GM18858 (cell line): ENCODE results near the gene SLC17A2.
"Not testable (repeated sequence)": the region's sequence is repeated elsewhere in the genome, so short reads cannot be mapped to it uniquely, and the experiment has no call there.

Experiments used
- ATAC-seq: cut with Tn5 transposase; IDR thresholded peaks from one replicate; pipeline ENCODE4 v1.9.1; 2021; ENCODE audit not compliant: unreplicated experiment

SLC17A2 gene

DNA sequence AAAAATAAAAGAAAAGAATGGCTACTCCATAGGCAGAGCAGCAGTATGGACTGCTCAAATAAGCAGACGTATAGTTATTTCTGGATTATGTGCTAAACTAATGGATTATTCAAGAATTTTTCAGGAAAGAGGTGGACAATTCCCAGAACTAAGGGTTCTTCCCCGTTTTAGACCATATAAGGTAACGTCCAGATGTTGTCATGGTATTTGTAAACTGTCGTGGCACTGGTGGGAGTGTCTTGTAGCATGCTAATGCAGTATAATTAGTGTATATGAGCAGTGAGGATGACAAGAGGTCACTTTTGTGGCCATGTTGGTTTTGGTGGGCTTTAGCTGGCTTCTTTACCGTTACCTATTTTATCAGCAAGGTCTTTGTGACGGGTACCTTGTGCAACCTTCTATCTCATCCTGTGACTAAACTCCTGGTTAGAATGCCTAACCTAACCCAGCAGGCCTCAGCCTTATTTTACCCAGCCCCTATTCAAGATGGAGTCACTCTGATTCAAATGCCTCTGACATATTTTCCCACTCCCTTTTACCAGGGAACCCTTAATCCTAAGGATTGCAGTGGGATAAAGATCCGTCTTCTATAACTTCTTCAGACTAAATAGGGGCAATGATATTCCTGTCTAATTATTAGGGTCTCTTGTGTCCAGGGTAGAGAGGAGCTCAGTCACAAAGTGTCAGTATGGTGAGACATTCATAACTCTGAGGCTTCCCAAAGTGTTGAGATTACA lies 21.0 kb upstream of the SLC17A2 start:
- no peak for ATAC-seq

DNA sequence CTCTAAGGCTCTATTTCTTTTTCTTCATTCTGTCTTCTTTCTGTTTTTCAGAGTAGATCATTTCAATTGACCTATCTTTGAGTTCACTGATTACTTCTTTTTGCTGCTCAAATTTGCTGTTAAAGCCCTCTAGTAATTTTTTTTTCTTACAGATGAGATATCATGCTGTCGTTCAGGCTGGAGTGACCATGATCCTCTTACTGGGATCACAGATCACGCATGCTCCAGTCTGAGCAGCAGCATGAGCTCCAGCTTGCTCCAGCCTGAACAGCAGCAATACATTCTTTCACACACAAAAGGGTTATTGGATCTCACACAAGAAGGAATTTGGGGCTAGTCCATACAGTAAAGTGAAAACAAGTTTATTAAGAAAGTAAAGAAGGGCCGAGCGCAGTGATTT lies 19.8 kb upstream of the SLC17A2 start:
- ATAC-seq, result no peak

- ATAC-seq, result no peak
These were observed 19.2 kb upstream of the SLC17A2 start for GRCh38 chr6:25949695-25950094.

DNA sequence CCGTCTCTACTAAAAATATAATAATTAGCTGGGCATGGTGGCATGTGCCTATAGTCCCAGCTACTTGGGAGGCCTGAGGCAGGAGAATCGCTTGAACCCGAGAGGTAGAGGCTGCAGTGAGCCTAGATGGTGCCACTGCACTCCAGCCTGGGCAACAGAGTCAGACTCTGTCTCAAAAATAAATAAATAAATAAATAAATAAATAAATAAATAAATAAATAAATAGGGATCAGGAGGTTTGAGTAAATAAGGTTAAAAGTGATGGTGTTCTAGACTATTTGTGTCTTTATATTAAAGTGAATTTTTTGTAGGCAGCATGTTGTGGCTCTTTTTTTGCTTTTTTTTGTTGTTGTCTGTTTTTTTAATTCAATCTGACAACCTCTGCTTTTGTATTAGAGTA lies 17.0 kb upstream of the SLC17A2 start:
- ATAC-seq, result not testable (repeated sequence)

- ATAC-seq, result no peak
These were observed 16.1 kb upstream of the SLC17A2 start for GRCh38 chr6:25946631-25947030.

GRCh38 chr6:25945738-25946137 lies 15.2 kb upstream of the SLC17A2 start:
- not testable (repeated sequence) for ATAC-seq

DNA sequence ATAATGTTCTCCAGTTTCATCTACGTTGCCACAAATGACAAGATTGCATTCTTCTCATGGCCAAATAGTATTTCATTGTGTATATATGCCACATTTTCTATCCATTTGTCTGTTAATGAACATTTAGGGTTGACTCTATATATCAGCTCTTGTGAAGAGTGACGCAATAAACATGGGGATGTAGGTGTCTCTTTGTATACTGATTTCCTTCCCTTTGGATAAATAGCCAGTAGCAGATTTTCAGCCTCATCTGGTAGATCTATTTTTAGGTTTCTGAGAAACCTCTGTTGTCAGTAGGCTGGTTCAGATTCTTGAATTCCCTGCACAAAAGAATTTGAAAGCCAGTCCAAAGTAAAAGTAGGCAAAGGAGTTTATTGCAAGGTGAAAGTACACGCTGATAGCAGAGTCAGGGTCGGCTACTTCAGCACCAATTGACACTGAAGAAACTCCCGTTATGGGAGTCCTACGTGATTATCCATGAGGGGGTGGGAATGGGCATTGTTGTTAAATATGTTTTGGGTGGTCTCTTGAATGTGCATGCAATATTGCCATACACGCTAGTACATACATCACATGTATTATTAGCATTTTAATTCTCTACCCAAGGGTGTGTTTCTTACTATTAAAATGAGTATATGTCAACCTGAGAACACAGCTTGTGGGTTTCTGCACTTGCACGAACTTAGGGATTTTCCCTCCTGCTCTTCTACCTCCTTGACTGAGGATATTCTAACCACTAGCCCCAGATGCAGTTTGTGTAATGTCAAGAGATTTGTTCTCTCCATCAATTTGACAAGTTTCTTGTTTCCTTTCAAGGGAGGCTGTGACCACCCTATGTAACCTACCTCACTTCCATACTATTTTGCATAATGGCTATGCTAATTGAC lies 14.4 kb upstream of the SLC17A2 start:
- ATAC-seq, result peak; percentile 93

- ATAC-seq, result no peak
These were observed 13.4 kb upstream of the SLC17A2 start for GRCh38 chr6:25943887-25944286.

DNA sequence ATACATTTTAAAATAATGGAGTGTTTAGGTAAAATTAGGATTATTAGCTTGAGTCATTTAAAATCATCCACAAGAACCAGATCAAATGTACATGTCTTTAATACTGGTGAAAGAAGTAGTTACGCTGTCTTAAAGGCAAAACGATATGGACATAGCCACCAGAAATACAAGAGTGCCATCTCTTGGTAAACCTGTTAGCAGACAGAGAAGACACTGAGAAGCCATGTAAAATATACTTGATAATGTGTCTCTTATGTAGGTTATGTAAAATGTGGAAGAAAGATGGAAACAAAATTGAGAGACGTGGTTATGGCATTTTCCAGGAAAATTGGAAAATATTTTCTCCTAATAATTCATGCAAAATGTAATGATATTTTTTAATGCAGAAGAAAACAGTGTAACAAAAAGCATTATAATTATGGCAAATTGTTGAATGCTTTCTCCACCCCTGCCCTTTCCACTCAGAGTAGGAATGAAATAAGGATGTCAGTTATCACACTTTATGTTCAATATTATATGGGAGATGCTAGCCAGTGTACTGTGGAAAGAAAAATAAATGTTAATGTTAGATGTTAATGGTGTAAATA lies 12.2 kb upstream of the SLC17A2 start:
- no peak for ATAC-seq

GRCh38 chr6:25939593-25939992 lies 9.1 kb upstream of the SLC17A2 start:
- no peak for ATAC-seq

DNA sequence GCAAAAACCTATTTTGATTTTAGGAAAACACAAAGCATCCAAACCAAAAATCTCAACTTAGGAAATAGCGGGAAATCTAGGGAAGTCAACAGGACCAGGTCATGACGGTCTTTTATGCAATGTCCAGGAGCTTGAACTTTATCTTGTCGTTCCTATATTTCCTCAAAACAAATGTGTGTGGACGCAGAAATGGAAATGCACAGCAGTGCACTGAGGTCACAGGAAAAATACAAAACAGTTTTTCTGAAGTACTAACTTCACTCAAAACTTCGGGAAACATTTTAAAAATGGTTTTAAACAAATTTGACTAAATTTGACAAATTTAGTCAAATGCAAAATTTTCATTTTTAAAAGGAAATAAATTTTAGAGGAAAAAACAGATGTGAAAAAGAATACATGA lies 5.5 kb upstream of the SLC17A2 start:
- ATAC-seq, result no peak

GRCh38 chr6:25934735-25935313 lies 4.3 kb upstream of the SLC17A2 start:
- no peak for ATAC-seq

DNA sequence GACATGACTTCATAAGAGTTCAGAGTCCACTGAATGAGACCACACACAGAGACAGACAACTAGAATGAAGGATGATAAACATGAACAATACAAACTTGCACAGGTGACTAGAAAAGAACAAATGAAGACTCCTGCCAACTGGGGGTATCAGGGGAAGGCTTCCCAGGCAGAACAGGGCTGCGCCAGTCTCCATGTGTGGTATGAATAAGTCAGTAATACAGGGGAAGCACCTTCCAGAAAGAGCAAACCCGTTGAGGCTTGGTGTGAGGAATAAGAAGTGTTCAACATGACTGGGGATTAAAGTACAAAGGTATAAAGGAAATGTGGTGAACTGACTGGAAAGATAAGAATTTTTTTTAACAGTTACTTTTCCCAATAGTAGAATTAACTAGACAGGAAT lies 3.7 kb upstream of the SLC17A2 start:
- ATAC-seq, result no peak

- ATAC-seq, result no peak
These were observed 869 bp upstream of the SLC17A2 start for GRCh38 chr6:25931411-25931709.

GRCh38 chr6:25929785-25930184 lies 706 bp downstream of the SLC17A2 start:
- not testable (repeated sequence) for ATAC-seq

- no peak for ATAC-seq
These were observed 1.7 kb downstream of the SLC17A2 start for GRCh38 chr6:25928562-25929324.

DNA sequence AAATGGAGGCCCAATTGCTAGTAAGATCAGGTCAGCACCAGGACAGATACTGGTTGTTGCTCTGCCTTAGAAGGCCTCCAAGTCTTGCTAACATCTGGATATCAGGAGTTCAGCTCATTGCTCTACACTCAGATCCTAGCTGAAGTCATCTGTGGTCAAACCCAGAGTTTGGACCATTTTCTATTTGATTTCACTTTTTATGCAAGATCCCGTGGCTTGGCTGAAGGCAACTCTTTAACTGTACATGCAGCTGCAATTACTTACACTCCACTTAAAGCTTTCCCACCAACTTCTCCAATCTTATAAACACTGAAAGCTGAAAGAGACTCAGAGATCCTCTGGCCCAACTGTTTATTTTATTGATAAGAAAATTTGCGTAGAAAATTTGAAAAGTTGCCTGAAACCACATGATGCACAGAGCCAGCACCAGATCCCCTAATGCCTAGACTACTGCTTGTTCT lies 2.7 kb downstream of the SLC17A2 start:
- no peak for ATAC-seq

DNA sequence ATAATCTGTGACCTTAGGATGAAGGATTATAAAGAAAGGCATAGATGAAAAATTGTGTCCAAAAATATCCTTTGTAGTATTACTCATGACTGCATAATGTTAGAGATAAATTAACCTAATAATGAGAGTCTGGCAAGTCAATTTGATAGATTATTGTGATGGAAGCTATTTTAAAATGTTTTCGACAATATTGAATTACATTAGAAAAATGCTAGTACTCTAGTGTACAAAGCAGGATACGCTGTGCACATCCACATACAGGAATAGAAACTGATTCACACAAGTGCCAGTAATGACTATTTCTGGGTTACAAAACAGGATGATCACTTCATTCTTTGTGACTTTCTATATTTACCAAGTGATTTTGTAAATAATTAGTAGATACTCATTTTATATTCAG lies 3.3 kb downstream of the SLC17A2 start:
- ATAC-seq, result no peak

- ATAC-seq, result no peak
These were observed 4.6 kb downstream of the SLC17A2 start for GRCh38 chr6:25925876-25926275.

DNA sequence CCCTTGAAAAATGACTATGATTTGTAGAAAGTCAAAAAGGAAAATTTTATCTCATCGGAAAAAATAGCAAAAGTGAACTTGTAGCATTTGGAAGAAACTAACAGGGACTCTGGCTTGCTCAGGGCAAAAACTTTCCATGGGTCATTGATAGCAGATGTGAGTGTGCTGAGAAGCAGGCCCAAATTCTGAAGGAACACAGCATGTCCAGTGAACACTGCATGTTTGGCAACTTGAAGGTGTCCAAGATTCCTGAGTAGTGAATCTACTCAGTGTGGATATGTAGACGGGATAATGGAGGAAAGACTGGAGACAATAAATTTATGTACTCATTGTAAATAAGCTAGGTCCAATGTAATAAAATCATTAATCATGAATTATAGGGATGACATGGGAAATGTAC lies 8.2 kb downstream of the SLC17A2 start:
- no peak for ATAC-seq
